GM06990 (cell line): ENCODE results near the gene M1AP.
A peak's percentile ranks its signal among the peaks of the same experiment; 100 is the strongest.

Experiments
- DNase-seq: peaks from one replicate; pipeline ENCODE4 v3.0.0-alpha.2; 2011; ENCODE audit not compliant: insufficient read length; ENCODE audit errors: extremely low read depth
- H3K27me3 ChIP-seq: replicated peaks from 2 replicates; pipeline ENCODE4 v1.6.0; 2011; ENCODE audit warnings: low read length; ENCODE audit not compliant: control insufficient read depth, insufficient read depth
- H3K36me3 ChIP-seq: 2 replicates; pipeline ENCODE4 v1.5.1; 2011; ENCODE audit warnings: low read length; ENCODE audit not compliant: control insufficient read depth, insufficient read depth
- H3K4me3 ChIP-seq: replicated peaks from 2 replicates; pipeline ENCODE4 v1.5.1; 2011; ENCODE audit warnings: low read depth, mild to moderate bottlenecking, control low read depth, low read length
- CTCF ChIP-seq: IDR thresholded peaks from 2 replicates; pipeline ENCODE4 v1.5.1; 2011; ENCODE audit warnings: low read length, control low read depth, mild to moderate bottlenecking, inconsistent platforms; ENCODE audit not compliant: insufficient read depth, poor library complexity, severe bottlenecking

M1AP gene, protein sequence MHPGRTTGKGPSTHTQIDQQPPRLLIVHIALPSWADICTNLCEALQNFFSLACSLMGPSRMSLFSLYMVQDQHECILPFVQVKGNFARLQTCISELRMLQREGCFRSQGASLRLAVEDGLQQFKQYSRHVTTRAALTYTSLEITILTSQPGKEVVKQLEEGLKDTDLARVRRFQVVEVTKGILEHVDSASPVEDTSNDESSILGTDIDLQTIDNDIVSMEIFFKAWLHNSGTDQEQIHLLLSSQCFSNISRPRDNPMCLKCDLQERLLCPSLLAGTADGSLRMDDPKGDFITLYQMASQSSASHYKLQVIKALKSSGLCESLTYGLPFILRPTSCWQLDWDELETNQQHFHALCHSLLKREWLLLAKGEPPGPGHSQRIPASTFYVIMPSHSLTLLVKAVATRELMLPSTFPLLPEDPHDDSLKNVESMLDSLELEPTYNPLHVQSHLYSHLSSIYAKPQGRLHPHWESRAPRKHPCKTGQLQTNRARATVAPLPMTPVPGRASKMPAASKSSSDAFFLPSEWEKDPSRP

GRCh38 chr2:74648009-74648443 is at the start of gene M1AP:
M1AP (minus strand) TSS chr2:74648330; CDS start chr2:74640275, 8,055 bp downstream.
- Histone ChIP-seq H3K27me3 (no peaks in the 10 kb centered on the region), H3K36me3 (no peaks in the 10 kb centered on the region), H3K4me3 (no peak within 1 kb of the TSS)
- TF ChIP-seq CTCF: no peak
- peak; percentile 6 for DNase-seq

GRCh38 chr2:74696829-74697228 is 48.7 kb upstream of the M1AP start:
- DNase-seq: no peak
- TF ChIP-seq CTCF: no peak
- no peaks in the 10 kb centered on the region; the same call in 1 of the 2 replicates for H3K27me3 ChIP-seq

DNA sequence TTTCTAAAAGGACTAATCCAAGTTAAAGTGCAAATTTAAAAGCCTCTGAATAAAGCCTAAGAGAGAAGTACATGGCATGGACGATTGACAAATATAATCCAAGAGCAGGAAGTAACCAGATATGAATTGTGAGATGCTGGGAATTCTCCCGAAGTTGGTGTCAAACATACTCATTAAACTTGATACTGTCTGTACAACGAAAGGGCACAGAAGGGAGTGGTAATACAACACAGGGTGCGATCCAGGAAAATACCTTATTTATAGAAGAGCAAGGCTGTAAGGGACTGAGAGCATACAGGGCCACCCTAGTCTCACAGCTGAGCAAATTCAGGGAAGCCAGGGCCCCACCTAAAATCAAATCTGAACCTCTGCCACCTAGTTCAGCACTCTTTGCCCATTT is 47.5 kb upstream of the M1AP start:
- DNase-seq: no peak
- H3K27me3 ChIP-seq: no peaks in the 10 kb centered on the region
- no peak for TF ChIP-seq CTCF
- no peak overlapping the region for H3K4me3 ChIP-seq
- H3K36me3 ChIP-seq: no peaks in the 10 kb centered on the region

More at GRCh38 chr2:74696829-74697228, 48.7 kb upstream of the M1AP start:
- Histone ChIP-seq H3K4me3 (no peak overlapping the region), H3K36me3 (no peaks in the 10 kb centered on the region)

DNA sequence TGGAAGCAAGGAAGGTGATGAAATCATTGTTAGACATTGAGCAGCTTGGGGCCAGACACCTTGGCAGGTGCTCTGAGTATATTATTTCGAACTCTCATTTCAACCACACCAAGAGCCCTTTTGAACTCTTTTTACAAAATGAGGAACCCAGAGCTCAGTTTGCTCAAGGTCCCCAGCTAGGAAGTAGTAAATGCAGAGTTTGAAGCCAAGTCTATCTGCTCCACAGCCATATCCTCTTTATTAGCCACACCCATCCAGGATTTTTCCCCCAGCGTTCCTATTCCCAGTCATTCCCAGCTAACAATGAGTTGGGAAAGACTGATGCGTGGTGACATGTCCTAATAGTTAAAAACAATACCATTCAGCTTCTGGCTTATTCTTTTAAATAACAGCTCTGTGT is 46.2 kb upstream of the M1AP start:
- no peak for DNase-seq
- no peaks in the 10 kb centered on the region for H3K27me3 ChIP-seq

GRCh38 chr2:74693668-74694067 is 45.5 kb upstream of the M1AP start:
- no peak overlapping the region for H3K4me3 ChIP-seq
- DNase-seq: no peak
- no peaks in the 10 kb centered on the region for H3K27me3 ChIP-seq
- no peak for TF ChIP-seq CTCF
- H3K36me3 ChIP-seq: no peaks in the 10 kb centered on the region

More for the DNA sequence above, 46.2 kb upstream of the M1AP start:
- Histone ChIP-seq H3K4me3 (no peak overlapping the region), H3K36me3 (no peaks in the 10 kb centered on the region)
- TF ChIP-seq CTCF: no peak
